GM18507 (cell line): Measurements from ENCODE around the gene TRPT1.
"Not testable (repeated sequence)": the region's sequence is repeated elsewhere in the genome, so short reads cannot be mapped to it uniquely, and the experiment has no call there.

Experiments used
- DNase-seq: peaks from one replicate; pipeline ENCODE4 v3.0.0; 2011; ENCODE audit warnings: low read depth; ENCODE audit not compliant: insufficient read length; ENCODE audit errors: extremely low spot score
- FAIRE-seq: peaks from 2 replicates; lab custom pipeline; 2011; peaks lifted over from hg19 to GRCh38; lab: Jason Lieb, UNC

TRPT1 gene

GRCh38 chr11:64246871-64247728 lies 21.1 kb upstream of the TRPT1 start, which contains the start of gene PPP1R14B:
Gene PPP1R14B (minus strand): TSS chr11:64246943. CDS start chr11:64246673, 270 bp downstream.
- FAIRE-seq (peak; percentile 5), DNase-seq (no peak)

GRCh38 chr11:64246621-64246870 lies 20.6 kb upstream of the TRPT1 start:
- DNase-seq, FAIRE-seq: not testable (repeated sequence)

GRCh38 chr11:64245797-64246620 lies 20.0 kb upstream of the TRPT1 start:
- FAIRE-seq = no peak
- no peak for DNase-seq

GRCh38 chr11:64245401-64245796 lies 19.4 kb upstream of the TRPT1 start:
- FAIRE-seq (no peak), DNase-seq (no peak)

GRCh38 chr11:64244966-64245365 lies 19.0 kb upstream of the TRPT1 start:
- FAIRE-seq (no peak), DNase-seq (no peak)

- no peak for DNase-seq
- no peak for FAIRE-seq
Measured at GRCh38 chr11:64244107-64244506, 18.1 kb upstream of the TRPT1 start.

GRCh38 chr11:64243236-64243854 lies 17.4 kb upstream of the TRPT1 start:
- FAIRE-seq = no peak
- no peak for DNase-seq

- no peak for FAIRE-seq
Measured at GRCh38 chr11:64241491-64242374, 15.7 kb upstream of the TRPT1 start.

GRCh38 chr11:64241241-64241490 lies 15.2 kb upstream of the TRPT1 start:
- peak; percentile 81 for DNase-seq
- no peak for FAIRE-seq

More at GRCh38 chr11:64241491-64242374, 15.7 kb upstream of the TRPT1 start:
- DNase-seq = no peak

- FAIRE-seq = peak; percentile 91
- DNase-seq = peak; percentile 88
Measured at GRCh38 chr11:64240435-64241240, 14.7 kb upstream of the TRPT1 start, which contains the start of gene FKBP2. Gene FKBP2 (plus strand): TSS chr11:64241095. CDS start chr11:64242388, 1,293 bp downstream.

GRCh38 chr11:64239662-64240434 lies 13.9 kb upstream of the TRPT1 start:
- peak; percentile 61 for FAIRE-seq

GRCh38 chr11:64238999-64239398 lies 13.0 kb upstream of the TRPT1 start:
- no peak for FAIRE-seq
- no peak for DNase-seq

More at GRCh38 chr11:64239662-64240434, 13.9 kb upstream of the TRPT1 start:
- no peak for DNase-seq

- DNase-seq = no peak
- FAIRE-seq = no peak
Measured at GRCh38 chr11:64238076-64238475, 12.1 kb upstream of the TRPT1 start.

- no peak for DNase-seq
- no peak for FAIRE-seq
Measured at GRCh38 chr11:64237484-64237951, 11.5 kb upstream of the TRPT1 start.

- no peak for DNase-seq
- no peak for FAIRE-seq
Measured at GRCh38 chr11:64235437-64236161, 9.6 kb upstream of the TRPT1 start.

- DNase-seq (no peak), FAIRE-seq (peak; percentile 39)
Measured at GRCh38 chr11:64234647-64235379, 8.8 kb upstream of the TRPT1 start.
